Globus pallidus (tissue), 1 donor: ENCODE measurements around the gene ACTL8.

Experiments
- DNase-seq: peaks from one replicate; pipeline ENCODE4 v3.0.0-alpha.2; 2015; ENCODE audit warnings: low spot score

The ACTL8 gene

DNA sequence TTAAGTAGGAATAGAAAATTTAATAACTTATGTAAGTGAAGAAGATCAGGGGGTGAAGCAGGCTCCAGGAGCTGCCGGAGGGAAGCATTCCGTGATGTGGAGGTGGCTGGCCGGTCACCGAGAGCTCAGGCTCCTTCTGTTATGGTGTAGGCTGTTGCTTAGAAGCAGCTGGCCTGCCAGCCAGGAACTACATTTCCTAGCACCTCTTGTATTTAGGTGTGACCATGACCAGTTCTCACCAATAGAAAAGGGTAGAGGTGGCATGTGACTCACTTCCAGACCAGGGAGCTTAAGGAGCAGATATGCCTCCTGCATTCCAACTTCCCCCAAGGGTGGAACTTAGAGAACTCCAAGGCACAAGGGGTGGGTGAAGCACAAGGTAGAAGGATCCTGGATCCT, 120.7 kb downstream of the ACTL8 start:
- DNase-seq: no peak
